Measurements from ENCODE around the gene TMOD2. TPM values are rescaled to one million over a fixed set of nuclear protein-coding genes. Genes with fewer than 3 reads are reported as not detected.
A peak's percentile ranks its signal among the peaks of the same experiment; 100 is the strongest.

TMOD2 gene
- total and polyA plus RNA-seq, 2 experiments from 2014 or later: 3.0 to 5.9 TPM

- TF ChIP-seq EZH2 (IDR thresholded peaks at IDR 0.05; ENCODE audit: low read depth, unreplicated experiment) (no peak), ZNF114 (CRISPR knock-in tag; IDR thresholded peaks at IDR 0.05) (no peak), CREB1 (CRISPR knock-in tag; IDR thresholded peaks at IDR 0.05; ENCODE audit: low read depth) (no peak)
Measured at GRCh38 chr15:51798281-51798680, 46.9 kb downstream of the TMOD2 start (continued).

GRCh38 chr15:51799282-51800252 lies 48.2 kb downstream of the TMOD2 start:
- H3K4me1 ChIP-seq (ENCODE audit: insufficient read depth): no peaks in the 10 kb centered on the region
- no peaks in the 10 kb centered on the region for H3K79me2 ChIP-seq (replicated peaks; ENCODE audit: insufficient read depth)
- Mint-ChIP-seq H3K4me1 (no peaks in the 10 kb centered on the region; the same call in 2 of the 3 replicates), H3K27me3 (ENCODE audit: insufficient read depth, low read depth, poor library complexity) (no peaks in the 10 kb centered on the region), H3K36me3 (ENCODE audit: low read depth) (no peaks in the 10 kb centered on the region), H3K9me3 (no peaks in the 10 kb centered on the region), H3K27ac (peak overlapping the region; percentile 17; the same call in 1 of the 2 replicates), H3K4me3 (no peak overlapping the region)
- no peaks in the 10 kb centered on the region for H3K27me3 ChIP-seq (ENCODE audit: insufficient read depth)
- H3K9me2 ChIP-seq (ENCODE audit: insufficient read depth): no peaks in the 10 kb centered on the region
- no peak overlapping the region for H2AFZ ChIP-seq
- no peak for ATAC-seq
- H3K4me2 ChIP-seq: no peak overlapping the region
- 0 out of 2 replicates have a peak, but pooled peaks cover 7% of the 10 kb centered on the region for H3K36me3 ChIP-seq (ENCODE audit: insufficient read depth)
- H4K20me1 ChIP-seq (replicated peaks; ENCODE audit: insufficient read depth): no peaks in the 10 kb centered on the region
- no peaks in the 10 kb centered on the region for H3F3A ChIP-seq (replicated peaks; ENCODE audit: low read depth)
- no peak overlapping the region for H3K4me3 ChIP-seq
- no peak for DNase-seq (ENCODE audit: low spot score)
- no peak overlapping the region for H3K27ac ChIP-seq (ENCODE audit: low read depth)
- TF ChIP-seq CTCF (conservative IDR thresholded peaks at IDR 0.05; ENCODE audit: low read depth in 2 of 2): no peak
- no peak for TF ChIP-seq EZH2 (IDR thresholded peaks at IDR 0.05; ENCODE audit: low read depth, unreplicated experiment)
- no peak for TF ChIP-seq JUNB (IDR thresholded peaks at IDR 0.05; ENCODE audit: unreplicated experiment)
- TF ChIP-seq ZNF331 (CRISPR knock-in tag; IDR thresholded peaks at IDR 0.05; ENCODE audit: low read depth): no peak
- no peak for TF ChIP-seq ZNF114 (CRISPR knock-in tag; IDR thresholded peaks at IDR 0.05)
- TF ChIP-seq POLR2AphosphoS5 (IDR thresholded peaks at IDR 0.05; ENCODE audit: low read depth): no peak
- TF ChIP-seq CREB1 (CRISPR knock-in tag; IDR thresholded peaks at IDR 0.05; ENCODE audit: low read depth): no peak
- no peak for TF ChIP-seq REST (IDR thresholded peaks at IDR 0.05; ENCODE audit: unreplicated experiment)
- no peak for TF ChIP-seq ZNF462 (CRISPR knock-in tag; IDR thresholded peaks at IDR 0.05)
- TF ChIP-seq NANOG (IDR thresholded peaks at IDR 0.05; ENCODE audit: borderline replicate concordance): no peak
- TF ChIP-seq STAT1 (IDR thresholded peaks at IDR 0.05; ENCODE audit: unreplicated experiment): no peak
